Retinal pigment epithelial cell (primary cell): Measurements from ENCODE around the gene PDE4D.

Experiments used
- DNase-seq: peaks from one replicate; pipeline ENCODE4 v3.0.0-alpha.2; 2010; ENCODE audit warnings: low read depth
- H3K4me3 ChIP-seq: 2 replicates; pipeline ENCODE4 v1.5.1; 2011; ENCODE audit warnings: mild to moderate bottlenecking, low read length, control low read depth, moderate library complexity
- TF ChIP-seq, protein P1 (sequence below): conservative IDR thresholded peaks from 2 replicates; pipeline ENCODE4 v1.5.1; 2011; ENCODE audit warnings: low read depth, low read length, control low read depth, inconsistent platforms

Gene PDE4D

GRCh38 chr5:59274106-59274636 is 619.4 kb downstream of the PDE4D start:
- DNase-seq, result no peak
- TF ChIP-seq, protein P1, sequence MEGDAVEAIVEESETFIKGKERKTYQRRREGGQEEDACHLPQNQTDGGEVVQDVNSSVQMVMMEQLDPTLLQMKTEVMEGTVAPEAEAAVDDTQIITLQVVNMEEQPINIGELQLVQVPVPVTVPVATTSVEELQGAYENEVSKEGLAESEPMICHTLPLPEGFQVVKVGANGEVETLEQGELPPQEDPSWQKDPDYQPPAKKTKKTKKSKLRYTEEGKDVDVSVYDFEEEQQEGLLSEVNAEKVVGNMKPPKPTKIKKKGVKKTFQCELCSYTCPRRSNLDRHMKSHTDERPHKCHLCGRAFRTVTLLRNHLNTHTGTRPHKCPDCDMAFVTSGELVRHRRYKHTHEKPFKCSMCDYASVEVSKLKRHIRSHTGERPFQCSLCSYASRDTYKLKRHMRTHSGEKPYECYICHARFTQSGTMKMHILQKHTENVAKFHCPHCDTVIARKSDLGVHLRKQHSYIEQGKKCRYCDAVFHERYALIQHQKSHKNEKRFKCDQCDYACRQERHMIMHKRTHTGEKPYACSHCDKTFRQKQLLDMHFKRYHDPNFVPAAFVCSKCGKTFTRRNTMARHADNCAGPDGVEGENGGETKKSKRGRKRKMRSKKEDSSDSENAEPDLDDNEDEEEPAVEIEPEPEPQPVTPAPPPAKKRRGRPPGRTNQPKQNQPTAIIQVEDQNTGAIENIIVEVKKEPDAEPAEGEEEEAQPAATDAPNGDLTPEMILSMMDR, result no peak
- no peak overlapping the region for H3K4me3 ChIP-seq

DNA sequence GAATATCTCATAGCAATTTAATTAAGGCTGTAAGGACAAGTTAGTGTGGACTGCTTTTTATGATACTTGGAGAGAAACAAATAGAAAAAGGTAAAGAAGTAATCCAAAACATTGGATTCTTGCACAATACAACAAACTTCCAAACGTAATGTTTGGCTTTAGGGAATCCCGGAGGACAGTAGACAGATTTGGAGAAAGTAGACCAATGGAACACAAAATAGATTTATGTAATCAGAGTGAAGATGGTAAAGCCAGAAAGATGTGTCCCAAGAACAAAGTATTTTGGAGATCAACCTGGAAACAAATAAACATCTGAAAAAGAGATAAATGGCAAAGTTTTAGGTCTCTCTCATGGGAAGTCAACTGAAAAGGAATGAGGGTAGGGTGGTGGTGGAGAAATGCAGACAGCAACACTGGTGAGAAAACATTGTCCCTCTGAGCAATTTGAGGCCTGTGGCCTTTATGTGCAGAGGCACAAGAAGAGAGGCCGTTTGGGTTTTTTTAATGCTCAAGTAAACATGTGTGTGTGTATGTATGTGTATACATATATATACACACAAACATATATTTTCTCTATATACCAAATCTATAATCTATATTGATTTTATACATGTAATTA is 620.6 kb downstream of the PDE4D start:
- TF ChIP-seq, protein P1, result no peak
- no peak for DNase-seq
- no peak overlapping the region for H3K4me3 ChIP-seq

GRCh38 chr5:59268756-59269415 is 624.6 kb downstream of the PDE4D start:
- TF ChIP-seq, protein P1, result no peak
- H3K4me3 ChIP-seq, result no peak overlapping the region
- no peak for DNase-seq

GRCh38 chr5:59267033-59267432 is 626.5 kb downstream of the PDE4D start:
- DNase-seq, result no peak
- no peak overlapping the region for H3K4me3 ChIP-seq
- TF ChIP-seq, protein P1, result no peak

- H3K4me3 ChIP-seq, result no peak overlapping the region
- TF ChIP-seq, protein P1, result no peak
- DNase-seq, result no peak
These were observed 627.1 kb downstream of the PDE4D start for GRCh38 chr5:59266410-59266809.

GRCh38 chr5:59264639-59265245 is 628.8 kb downstream of the PDE4D start:
- no peak overlapping the region for H3K4me3 ChIP-seq
- TF ChIP-seq, protein P1, result no peak
- DNase-seq, result no peak
